TTC549 (cell line): Measurements from ENCODE around the gene RASGRF1.

Source experiments
- FAIRE-seq: peaks from 2 replicates; lab custom pipeline; 2012; peaks lifted over from hg19 to GRCh38; lab: Jason Lieb, UNC

RASGRF1 gene

DNA sequence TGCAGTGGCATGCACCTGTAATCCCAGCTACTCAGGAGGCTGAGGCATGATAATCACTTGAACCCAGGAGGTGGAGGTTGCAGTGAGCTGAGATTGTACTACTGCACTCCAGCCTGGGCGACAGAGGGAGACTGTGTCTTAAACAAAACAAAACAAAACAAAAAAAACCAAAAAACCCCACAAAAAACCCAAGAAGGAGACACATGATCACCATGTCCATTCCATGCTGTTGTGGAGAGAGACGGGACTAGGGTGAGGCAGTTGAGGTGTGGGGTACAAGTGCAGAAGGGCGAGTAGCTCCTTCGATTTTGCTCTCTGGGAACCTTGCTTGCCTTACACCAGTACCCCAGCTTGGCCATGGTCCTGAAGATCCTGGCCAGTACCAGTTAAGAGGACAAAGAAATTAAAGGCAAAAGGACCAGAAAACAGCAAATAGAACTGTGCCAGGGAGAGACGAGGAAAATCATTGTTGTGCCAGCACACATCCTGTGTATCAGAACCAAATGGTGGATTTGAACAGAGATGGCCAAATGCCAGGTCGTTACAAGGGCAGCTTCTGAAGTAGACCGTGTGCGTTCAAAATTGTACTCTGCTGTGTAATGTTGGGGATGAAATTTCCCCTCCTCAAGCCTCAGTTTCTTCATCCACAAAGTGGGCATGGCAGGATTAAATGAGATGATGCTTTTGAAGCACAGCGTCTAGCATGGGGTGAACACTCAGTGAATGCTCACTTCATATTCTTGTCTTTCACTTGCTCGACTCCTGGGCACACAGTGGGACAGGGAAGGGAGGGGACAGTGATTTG, 102.8 kb downstream of the RASGRF1 start:
- FAIRE-seq: no peak

- FAIRE-seq: no peak
Measured at GRCh38 chr15:78985859-78986475, 104.6 kb downstream of the RASGRF1 start.

- FAIRE-seq: no peak
Measured at GRCh38 chr15:78984041-78984440, 106.5 kb downstream of the RASGRF1 start.

DNA sequence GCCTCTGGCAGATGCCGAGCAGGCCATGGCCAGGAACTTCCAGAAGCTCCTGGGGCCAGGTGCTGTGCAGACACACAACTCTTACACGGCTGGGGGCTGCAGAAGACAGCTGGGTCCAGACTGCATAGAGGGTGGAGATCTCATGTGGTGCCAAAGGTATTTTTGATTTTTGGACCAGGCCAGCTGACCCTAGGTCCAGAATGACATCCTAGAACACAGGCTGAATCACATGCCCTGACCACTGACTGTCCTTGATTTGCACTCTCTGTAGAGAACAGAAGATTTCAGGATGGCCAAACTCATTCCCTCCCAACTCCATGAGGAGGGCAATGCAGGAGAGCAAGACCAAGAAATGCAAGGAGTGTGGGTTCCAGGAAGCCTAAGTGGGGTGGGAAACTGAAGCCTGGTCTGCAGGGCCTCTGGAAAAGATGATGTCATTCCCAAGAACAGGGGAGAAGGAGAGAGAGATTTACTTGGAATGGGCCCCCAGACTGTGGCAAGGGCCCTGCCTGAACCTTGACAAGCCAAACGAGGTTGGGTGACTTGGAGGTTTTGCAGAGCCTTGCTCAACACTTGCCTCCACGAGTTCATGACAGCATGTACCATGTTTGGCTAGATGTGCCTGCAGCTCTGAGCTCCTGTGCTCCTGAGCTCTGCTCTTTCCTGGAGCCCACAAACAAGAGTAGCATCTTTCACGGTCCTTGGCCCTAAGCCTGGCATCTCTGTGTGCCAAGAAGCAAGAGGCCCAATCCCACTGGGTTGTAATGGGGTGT, 107.2 kb downstream of the RASGRF1 start:
- no peak for FAIRE-seq

- no peak for FAIRE-seq
Measured at GRCh38 chr15:78982736-78983135, 107.8 kb downstream of the RASGRF1 start.

DNA sequence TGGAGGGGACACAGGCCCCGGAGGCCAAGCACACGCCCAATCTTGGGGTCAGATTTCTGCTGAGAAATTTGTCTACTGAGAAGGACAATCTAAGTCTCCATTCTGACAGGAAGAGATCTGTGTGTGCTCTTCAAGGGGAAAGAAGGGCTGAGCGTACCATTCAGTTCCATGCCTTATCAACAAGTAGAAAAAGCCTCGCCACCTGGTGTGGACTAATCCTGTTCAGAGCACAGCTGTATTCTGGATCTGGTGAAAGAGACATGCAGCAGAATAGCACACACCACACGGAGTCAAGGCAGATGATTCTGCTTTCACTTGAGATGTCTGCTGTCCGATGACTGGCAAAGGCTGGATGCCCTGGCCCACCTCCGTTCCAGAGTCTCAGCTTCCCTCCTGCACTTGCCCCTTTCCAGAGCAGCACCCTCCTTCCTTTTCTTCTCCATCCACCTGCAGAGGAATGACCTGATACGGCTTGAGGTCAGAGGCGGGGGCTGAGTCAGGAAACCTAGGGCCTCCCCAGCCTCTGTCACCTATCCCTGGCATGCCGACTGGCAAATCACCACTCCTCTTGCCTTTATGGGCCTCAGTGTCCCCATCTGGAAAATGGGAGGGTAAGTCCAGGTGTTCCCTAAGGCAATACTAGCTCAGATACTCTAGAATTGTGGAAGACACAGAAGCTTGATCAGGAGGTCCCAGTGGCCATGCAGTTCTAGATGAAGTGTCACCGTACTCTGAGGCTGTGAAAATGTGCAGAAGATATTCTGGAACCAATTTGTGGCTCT, 108.9 kb downstream of the RASGRF1 start:
- FAIRE-seq: no peak

DNA sequence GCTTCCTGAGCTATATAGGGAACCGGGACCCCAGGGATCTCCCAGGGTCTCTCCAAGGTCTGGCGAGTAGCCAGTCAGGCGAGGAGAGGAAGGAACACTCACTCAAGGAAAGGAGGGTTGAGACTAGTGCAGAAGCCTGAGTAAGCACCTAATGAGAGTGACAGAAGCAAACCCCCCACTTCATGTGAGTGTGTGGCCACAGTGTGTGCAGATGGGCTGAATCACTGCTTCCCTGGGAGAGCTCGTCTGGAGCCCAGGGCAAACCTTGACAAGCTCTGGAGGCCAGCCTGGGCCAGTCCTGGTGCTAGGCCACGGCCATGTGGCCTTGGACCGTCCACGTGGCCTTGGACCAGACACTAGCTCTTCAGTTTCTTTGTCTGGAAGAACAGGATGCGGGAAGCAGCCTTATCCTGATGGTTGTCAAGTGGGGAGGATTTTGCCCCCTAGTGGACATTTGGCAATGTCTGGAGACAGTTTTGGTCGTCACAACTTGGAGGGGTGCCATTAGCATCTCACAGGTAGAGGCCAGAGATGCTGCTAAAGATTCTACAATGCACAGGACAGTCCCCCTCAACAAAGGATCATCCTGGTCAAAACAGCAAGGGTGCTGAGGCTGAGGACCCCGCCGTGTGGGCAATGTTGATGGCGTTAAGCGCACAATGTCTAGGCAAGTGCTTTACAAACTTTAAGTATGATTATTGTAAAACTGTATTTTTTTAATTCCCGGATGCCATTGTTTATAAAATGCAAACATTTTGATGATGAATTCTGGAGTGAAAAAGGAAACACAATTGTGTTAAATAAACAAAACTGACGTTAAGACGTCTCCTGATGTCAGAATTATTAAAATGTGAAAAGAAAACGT, 110.9 kb downstream of the RASGRF1 start:
- FAIRE-seq: no peak

- no peak for FAIRE-seq
Measured at GRCh38 chr15:78978601-78979179, 111.9 kb downstream of the RASGRF1 start.

DNA sequence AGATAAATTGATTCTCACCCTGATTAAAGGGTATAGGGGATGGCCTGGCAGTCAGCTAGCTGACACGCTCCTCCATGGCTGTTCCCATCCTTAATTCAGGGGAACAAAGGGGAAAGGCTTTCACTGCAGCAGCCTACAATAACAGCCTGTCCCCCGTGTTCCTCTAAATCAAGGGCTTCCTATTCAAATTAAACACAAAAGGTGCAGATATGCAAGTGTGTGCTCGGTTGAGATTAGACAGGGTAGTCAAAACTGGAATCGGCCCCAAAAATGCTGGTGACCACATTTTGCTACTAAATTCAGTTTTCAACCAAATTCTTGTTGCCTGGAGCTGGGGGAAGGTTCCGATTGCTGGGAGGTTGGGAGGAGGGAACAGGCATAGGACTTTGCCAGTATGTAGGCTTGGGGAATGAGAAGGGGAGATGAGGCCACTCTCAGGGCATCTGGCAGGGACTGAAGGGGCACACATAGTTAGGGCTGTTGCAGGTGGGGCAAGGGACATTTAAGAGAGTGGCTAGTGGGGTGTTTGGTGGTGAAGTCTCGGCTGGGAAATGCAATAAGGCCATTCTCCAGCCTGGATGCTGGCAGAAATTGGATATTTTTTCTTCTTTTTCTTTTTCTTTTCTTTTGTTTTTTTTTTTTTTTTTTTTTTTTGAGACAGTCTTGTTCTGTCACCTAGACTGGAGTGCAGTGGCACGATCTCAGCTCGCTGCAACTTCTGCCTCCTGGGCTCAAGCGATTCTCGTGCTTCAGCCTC, 112.8 kb downstream of the RASGRF1 start:
- no peak for FAIRE-seq

DNA sequence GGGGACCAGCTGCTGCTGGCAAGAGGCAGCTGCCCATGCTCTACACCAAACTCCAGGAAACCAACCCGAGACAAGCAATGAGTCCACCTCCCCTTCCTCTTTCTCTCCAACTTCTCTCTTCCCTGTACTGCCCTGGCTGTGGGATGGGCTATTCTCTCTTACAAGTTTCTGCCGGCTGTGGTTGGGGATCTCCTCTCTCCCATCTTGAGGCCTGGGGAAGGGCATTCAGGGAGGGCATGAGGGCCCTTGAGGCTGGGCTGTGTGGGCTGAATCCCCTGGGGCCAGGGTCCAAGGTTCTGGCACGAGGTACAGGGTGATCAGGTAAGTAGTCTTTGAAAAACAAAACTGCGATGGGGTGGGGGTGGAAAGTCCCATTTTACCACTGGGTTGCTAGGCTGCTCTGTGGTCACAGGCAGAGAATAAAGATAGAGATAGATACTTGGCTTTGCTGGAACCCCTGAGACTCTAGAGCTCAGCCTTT, 113.4 kb downstream of the RASGRF1 start:
- FAIRE-seq: no peak

DNA sequence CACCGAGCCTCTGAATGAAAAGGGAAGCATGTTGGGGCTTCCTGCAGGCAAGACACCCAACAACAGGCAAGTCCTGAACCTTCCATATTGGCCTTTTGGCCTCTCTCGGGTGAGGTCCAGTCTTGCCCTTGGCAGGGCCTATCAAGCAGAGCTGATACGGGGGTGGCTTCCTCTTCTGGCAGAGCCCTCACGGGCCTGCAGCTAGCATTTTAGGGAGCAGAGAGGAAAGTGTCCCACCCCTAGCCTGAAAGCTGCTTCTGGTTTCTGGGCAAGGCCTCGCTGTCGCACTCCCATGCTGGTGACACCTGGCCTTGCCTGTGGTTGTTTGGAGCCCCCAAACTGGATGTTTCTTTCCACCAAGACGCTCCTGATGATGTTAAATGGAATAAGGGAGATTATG, 113.9 kb downstream of the RASGRF1 start:
- no peak for FAIRE-seq

- no peak for FAIRE-seq
Measured at GRCh38 chr15:78974272-78974918, 116.2 kb downstream of the RASGRF1 start.

DNA sequence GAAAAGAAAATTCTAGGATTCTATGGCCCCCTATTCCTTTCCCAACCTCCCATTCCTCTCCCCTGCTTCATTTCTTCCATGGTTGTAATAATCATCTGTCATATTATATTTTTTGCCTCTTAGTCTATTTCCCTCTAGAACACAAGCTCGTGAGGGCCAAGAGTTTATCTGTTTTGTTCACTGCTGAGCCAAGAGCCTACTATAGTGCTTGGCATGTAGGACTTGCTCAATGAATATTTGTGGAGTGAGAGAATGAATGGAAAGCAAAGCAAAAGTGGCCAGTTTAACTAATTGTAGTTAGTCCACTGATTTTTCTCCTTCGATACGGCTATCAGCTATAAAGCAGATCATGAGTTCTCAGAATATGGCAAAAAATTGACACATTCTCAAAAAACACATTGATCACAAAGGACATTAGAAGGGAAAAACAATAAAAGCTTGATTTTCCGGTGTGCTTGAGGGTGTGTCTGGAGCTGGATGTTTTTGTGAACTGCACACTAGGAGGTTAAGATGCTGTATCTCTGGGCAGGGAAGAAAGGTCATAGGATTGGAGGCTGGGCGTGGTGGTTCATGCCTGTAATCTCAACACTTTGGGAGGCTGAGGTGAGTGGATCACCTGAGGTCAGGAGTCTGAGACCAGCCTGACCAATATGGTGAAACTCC, 120.8 kb downstream of the RASGRF1 start:
- FAIRE-seq: no peak

DNA sequence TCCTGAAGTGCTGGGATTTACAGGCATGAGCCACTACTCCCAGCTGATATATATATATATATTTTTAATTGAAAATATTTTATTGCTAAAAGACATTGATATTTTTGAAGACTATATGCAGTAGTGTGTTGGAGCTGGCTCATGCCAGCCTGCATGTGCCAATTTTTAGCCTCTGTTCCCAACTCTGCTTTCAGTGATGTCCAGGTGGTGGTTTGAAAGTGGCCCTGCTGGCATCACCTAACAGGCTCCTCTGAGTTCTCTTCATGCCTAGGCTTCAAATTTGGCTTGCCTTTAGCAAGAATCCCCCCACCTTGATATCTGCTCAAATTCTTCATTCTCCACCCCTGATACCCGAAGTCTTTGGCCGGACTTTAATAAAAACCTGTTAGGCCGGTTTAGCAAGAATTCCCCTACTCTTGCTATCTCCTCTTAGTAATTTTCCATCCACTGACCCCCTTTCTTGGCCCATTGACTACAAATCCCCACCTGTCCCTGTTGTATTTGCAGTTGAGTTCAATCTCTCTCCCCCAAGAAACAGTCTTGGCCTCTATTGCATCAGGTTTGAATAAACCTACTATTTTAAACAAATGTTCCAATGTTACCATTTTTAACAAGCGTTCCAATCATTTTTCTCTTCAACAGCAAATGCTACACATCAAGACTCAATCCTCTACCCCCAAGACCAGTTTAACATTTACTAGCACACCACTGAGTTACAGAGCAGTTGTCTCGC, 121.9 kb downstream of the RASGRF1 start:
- FAIRE-seq: no peak

DNA sequence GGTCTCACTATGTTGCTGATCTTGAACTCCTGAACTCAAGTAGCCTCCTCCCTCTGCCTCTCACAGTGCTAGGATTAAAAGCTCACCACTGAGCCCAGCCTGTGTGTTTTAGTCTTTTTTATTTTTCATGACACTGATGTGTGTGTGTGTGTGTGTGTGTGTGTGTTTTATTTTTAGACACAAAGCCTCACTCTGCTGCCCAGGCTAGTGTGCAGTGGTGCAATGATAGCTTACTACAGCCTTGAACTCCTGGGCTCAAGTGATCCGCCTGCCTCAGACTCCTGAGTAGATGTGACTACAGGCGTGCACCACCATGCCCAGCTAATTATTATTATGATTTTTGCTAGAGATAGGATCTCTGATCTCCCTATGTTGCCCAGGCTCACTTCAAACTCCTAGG, 122.5 kb downstream of the RASGRF1 start:
- FAIRE-seq: no peak

DNA sequence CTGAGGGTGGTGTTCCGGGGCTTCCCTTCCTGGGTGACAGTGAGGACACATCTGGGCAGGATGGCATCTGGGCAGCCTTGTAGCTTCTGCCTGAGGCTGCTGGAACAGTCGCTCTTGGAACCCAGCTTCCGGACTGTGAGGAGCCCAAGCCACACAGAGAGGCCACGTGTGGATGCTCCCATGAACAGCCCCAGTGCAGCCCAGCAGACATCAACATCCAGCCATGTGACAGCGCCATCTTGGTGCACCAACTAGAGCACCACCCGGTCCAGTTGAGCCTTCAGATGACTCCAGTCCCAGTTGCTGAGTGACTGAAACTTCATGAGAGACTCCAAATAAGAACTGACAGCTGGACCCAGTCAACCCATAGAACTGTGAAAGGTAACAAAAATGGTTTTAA, 130.3 kb downstream of the RASGRF1 start:
- no peak for FAIRE-seq

- no peak for FAIRE-seq
Measured at GRCh38 chr15:78959360-78959759, 131.2 kb downstream of the RASGRF1 start.

DNA sequence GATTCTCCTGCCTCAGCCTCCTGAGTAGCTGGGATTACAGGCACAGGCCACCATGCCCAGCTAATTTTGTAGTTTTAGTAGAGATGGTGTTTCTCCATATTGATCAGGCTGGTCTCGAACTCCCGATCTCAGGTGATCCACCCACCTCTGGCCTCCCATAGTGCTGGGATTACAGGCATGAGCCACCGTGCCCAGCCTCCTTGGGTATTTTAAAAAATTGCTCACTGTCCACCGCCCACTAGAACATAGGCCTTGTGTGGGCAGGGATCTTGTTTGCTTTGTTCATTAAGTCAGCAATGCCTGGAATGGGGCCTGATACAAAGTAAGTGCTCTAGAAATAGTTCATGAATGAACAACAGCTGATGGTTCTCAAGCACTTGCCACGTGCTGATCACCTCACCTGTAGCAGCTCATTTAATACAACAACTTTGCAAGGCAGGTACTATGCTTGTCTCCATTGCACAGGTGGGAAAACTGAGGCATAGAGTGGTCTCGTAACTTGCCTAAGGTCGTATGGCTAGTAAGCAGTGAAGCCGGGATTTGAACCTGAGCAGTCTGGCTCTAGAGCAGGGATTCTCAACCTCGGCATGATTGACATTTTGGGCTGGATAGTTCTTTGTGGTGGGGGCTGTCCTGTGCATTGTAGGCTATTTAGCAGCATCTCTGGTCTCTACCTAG, 133.0 kb downstream of the RASGRF1 start:
- no peak for FAIRE-seq
